ENCODE measurements around the gene FKBP2.
A peak's percentile ranks its signal among the peaks of the same experiment; 100 is the strongest.

The FKBP2 gene

DNA sequence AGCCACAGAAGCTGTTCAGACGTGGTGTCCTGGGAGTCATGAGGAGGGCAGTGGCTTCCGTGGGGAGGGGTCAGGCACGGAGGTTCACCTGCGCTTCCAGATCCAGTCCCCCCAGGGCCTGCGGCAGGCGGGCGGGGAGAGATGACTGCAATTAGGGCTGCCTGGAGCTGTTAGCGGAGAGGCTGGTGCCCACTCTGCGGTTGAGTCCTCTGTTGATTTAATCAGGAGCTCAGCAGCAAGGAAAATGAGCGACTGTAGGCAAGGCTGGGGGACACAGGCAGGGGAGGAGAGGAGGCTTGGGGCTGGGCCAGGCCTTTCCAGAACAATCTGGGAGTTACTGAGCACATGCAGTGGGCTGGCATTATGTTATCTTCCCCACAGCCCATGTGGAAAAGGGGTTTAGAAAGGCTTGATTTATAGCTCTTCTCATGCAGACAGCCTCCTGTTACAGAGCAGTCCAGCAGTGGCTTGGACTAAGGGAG, 23.5 kb downstream of the FKBP2 start:
- no peak for DNase-seq (ENCODE audit: low read depth)
- TF ChIP-seq, protein P1, sequence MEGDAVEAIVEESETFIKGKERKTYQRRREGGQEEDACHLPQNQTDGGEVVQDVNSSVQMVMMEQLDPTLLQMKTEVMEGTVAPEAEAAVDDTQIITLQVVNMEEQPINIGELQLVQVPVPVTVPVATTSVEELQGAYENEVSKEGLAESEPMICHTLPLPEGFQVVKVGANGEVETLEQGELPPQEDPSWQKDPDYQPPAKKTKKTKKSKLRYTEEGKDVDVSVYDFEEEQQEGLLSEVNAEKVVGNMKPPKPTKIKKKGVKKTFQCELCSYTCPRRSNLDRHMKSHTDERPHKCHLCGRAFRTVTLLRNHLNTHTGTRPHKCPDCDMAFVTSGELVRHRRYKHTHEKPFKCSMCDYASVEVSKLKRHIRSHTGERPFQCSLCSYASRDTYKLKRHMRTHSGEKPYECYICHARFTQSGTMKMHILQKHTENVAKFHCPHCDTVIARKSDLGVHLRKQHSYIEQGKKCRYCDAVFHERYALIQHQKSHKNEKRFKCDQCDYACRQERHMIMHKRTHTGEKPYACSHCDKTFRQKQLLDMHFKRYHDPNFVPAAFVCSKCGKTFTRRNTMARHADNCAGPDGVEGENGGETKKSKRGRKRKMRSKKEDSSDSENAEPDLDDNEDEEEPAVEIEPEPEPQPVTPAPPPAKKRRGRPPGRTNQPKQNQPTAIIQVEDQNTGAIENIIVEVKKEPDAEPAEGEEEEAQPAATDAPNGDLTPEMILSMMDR (IDR thresholded peaks at IDR 0.05; ENCODE audit: control insufficient read depth, extremely low read depth, insufficient read depth), result no peak
- no peak overlapping the region for H3K4me3 ChIP-seq (ENCODE audit: low read depth, low read length)

DNA sequence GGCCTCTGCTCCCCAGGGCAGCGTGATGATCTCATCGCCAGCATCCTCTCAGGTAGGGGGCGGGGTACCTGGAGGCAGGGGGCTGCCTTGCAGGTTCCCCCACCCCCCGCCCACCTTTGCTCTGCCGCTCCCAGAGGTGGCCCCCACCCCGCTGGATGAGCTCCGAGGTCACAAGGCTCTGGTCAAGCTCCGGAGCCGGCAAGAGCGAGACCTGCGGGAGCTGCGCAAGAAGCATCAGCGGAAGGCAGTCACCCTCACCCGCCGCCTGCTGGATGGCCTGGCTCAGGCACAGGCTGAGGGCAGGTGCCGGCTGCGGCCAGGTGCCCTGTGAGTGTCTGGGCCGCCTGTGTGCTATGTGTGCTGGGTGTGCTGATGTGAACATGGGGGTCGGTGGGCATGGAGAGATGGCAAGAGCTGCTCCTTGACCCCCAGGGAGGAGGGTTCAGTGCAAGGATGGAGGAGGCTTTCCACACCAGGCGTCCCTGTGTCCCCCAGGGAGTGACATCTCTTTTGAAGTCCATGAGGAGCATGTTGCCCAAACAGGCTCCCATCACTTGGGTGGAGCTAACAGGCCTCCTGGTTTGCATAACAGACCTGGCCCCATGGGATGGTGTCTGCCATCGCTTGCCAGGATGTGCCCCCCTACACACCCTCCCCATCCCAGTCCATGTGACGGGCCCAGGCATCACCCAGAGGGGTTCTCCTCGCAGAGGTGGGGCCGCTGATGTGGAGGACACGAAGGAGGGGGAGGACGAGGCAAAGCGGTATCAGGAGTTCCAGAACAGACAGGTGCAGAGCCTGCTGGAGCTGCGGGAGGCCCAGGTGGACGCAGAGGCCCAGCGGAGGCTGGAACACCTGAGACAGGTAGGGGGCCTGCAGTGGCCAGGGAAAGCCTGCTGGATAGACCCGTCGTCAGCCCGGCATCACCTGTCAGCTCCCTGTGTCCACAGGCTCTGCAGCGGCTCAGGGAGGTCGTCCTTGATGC, 24.6 kb downstream of the FKBP2 start:
- no peak for DNase-seq (ENCODE audit: low read depth)
- H3K4me3 ChIP-seq (ENCODE audit: low read depth, low read length), result no peak overlapping the region
- TF ChIP-seq, protein P1 (IDR thresholded peaks at IDR 0.05; ENCODE audit: control insufficient read depth, extremely low read depth, insufficient read depth), result no peak

DNA sequence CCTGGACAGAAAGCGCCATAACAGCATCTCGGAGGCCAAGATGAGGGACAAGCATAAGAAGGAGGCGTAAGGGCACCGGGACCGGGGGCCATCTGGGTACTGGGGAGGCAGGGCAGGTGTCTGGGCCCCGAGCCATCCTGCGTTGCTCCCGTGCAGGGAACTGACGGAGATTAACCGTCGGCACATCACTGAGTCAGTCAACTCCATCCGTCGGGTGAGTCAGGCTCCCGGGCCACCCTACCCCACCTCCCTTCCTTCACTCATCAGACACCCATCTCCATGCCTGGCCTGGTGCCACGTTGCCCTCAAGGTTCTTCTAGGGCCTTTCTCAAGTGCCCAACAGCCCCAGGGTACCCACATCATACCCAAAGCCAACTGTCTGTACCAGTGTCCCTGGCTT, 25.4 kb downstream of the FKBP2 start:
- no peak overlapping the region for H3K4me3 ChIP-seq (ENCODE audit: low read depth, low read length)
- TF ChIP-seq, protein P1 (IDR thresholded peaks at IDR 0.05; ENCODE audit: control insufficient read depth, extremely low read depth, insufficient read depth), result no peak
- DNase-seq (ENCODE audit: low read depth), result no peak

DNA sequence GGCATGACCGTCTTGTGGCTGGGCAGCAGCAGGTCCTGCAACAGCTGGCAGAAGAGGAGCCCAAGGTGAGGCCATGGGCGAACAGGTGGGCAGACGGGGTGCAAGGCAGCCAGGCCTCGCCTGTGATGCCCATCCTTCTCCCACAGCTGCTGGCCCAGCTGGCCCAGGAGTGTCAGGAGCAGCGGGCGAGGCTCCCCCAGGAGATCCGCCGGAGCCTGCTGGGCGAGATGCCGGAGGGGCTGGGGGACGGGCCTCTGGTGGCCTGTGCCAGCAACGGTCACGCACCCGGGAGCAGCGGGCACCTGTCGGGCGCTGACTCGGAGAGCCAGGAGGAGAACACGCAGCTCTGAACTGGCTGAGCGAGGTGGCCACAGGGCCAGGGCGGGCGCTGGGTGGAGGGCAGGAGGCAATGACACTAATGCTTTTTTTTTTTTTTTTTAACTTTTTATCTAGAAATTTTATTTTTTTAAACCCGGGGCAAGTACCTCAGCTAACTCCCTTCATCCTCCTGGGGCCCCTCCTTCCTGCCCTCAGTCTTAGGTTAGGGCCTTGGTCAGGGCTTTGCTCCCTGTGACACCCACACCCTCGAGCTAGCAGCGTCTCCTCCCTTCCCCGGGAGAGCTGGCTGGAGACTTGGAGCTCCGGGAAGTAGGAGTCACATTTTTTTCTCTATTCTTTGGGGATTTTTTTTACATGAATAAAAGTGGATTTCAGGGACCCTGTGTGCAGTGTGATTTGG, 26.5 kb downstream of the FKBP2 start:
- TF ChIP-seq, protein P1 (IDR thresholded peaks at IDR 0.05; ENCODE audit: control insufficient read depth, extremely low read depth, insufficient read depth), result no peak
- no peak overlapping the region for H3K4me3 ChIP-seq (ENCODE audit: low read depth, low read length)
- no peak for DNase-seq (ENCODE audit: low read depth)

DNA sequence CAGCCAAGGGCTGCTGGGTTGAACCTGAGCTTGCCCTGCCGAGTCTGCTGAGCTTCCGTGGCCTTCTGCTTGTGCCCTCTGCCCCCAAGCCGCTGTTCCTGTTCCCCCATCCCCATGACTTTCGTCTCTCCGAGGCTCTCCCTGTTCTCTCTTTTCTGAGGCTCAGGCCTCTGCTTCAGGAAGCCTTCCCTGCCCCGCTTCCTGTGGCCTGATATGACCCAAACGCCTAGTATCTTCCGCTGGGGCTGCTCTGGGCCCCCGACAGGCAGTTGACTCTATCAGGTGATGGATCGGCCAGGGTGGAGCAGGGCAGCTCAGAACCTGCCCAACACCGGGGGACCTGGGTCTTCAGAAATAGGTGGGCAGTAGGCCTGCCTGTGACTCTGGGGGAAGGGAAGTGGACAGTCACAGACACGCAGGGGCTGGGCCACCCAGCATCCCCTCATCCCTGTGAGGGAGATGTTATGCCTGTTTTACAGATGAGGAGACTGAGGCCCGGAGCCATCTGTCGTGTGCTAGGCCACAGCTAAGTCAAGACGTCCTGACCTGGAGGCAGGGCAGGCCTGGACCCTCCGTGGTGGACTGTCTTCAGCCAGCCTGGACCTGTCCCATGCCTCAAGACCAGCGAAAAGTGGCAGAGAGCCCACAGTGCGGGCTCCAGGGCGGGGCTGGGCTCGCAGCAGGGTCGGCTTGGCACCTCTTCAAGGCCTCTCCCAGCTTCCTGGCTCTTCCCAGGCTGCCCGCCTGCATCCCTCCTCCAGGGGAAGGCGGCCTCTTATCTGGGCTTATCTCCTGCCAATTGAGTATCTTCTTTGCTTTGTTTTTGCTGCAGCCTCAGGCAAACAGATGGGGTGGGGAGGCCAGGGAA, 27.4 kb downstream of the FKBP2 start:
- peak overlapping the region; percentile 59 for H3K4me3 ChIP-seq (ENCODE audit: low read depth, low read length)
- DNase-seq (ENCODE audit: low read depth), result no peak
- TF ChIP-seq, protein P1 (IDR thresholded peaks at IDR 0.05; ENCODE audit: control insufficient read depth, extremely low read depth, insufficient read depth), result no peak

DNA sequence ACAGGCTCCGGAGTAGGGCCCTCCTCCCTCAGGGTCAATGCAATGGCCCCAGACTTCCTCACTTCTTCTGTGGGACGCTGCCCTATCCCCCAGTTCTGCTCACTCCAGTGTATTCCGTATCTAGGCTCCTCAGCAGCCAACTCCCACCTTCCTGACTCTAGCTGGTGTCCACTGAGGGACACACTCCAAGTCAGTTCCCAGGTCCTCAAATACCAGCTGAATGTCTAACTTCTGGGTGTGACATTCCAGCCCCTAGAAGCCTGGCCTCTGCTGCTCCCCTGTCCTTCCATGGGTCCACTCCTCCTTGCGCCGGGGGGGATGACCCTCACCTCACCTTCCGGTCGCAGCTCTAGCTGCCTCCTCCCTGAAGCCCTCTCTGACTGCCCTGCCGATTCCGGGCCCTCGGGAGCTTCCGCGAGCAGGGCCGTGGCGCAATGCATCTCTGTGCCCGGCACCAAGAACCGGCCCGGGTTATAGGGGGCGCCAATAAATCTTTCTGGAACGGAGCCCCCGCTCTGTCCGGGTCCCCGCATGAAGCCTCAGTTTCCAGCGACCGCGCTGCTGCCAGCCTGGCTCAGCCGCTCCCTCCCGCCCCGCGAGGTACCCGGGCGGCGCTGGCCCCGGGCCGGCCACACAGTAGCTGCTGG, 28.1 kb downstream of the FKBP2 start:
- peak overlapping the region; percentile 59 for H3K4me3 ChIP-seq (ENCODE audit: low read depth, low read length)
- no peak for DNase-seq (ENCODE audit: low read depth)
- TF ChIP-seq, protein P1 (IDR thresholded peaks at IDR 0.05; ENCODE audit: control insufficient read depth, extremely low read depth, insufficient read depth), result no peak
